ENCODE results near the gene PTGIS. TPM values are rescaled to one million over a fixed set of nuclear protein-coding genes. Genes with fewer than 3 reads are reported as not detected.

PTGIS gene
- total and polyA plus RNA-seq, 2 experiments from 2014 or later: 109 to 192 TPM

DNA sequence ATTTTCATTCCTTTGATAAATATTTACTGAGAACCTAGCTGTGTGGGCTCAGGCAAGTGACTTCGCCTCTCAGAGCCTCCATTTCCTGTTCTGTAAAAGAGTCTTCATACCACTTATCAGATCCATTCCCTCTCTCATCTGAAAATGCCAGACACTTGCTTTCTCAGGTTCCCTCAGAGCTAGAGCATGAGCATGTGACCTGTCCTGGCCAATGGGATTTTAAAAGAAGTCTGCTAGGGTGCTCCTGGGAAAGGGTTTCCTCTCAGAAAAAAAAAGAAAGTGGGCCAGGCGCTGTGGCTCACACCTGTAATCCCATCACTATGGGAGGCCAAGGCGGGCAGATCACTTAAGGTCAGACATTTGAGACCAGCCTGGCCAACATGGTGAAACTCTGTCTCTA is 90.7 kb downstream of the PTGIS start:
- Histone ChIP-seq H3K27me3 (replicated peaks; ENCODE audit: insufficient read depth) (peaks cover 57% of the 10 kb centered on the region), H3K79me2 (ENCODE audit: insufficient read depth) (no peaks in the 10 kb centered on the region), H3K9me3 (ENCODE audit: low read depth) (no peaks in the 10 kb centered on the region), H4K20me1 (ENCODE audit: insufficient read depth) (no peaks in the 10 kb centered on the region), H2AFZ (no peak overlapping the region), H3K4me3 (no peak overlapping the region), H3F3A (ENCODE audit: insufficient read depth) (no peaks in the 10 kb centered on the region), H3K4me2 (ENCODE audit: unreplicated experiment) (no peak overlapping the region), H3K9ac (no peak overlapping the region), H3K27ac (no peak overlapping the region), H3K4me1 (ENCODE audit: insufficient read depth) (no peaks in the 10 kb centered on the region), H3K36me3 (ENCODE audit: low read depth) (no peaks in the 10 kb centered on the region), H3K9me2 (ENCODE audit: insufficient read depth) (no peaks in the 10 kb centered on the region)
- DNase-seq: no peak
- TF ChIP-seq EZH2phosphoT487 (IDR thresholded peaks at IDR 0.05; ENCODE audit: insufficient read depth, low read depth) (no peak), EZH2 (IDR thresholded peaks at IDR 0.05; ENCODE audit: insufficient read depth, poor library complexity, severe bottlenecking) (no peak)
- 64 to 73% methylated on average over 3 of the region's 3 CpGs for WGBS, 2 experiments (ENCODE audit: low coverage in 1 of 2, low lambda C conversion rate in 2 of 2, missing lambda C conversion rate in 2 of 2)
- in situ Hi-C loops (cut with MboI): no loop called here

DNA sequence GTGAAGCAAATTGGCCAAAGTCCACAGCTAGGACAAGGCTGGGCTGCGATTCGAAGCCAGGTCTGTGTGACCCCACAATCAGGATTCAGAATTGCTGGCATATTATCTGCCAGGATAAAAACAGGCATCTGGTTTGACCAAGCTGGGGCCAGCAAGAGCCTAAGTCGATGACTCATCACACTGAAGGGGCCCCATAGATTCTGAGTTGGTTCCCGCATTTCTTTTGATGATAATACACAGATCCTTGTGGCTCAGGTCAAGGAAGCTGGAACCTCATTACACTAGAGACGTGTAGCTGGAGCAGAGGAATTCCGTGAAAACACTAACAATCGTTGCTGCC is 92.0 kb downstream of the PTGIS start:
- DNase-seq: no peak
- no peak overlapping the region for H3K4me2 ChIP-seq (ENCODE audit: unreplicated experiment)
- in situ Hi-C loops (cut with MboI): no loop called here
- H3K27me3 ChIP-seq (replicated peaks; ENCODE audit: insufficient read depth): peaks cover 64% of the 10 kb centered on the region
- no peak overlapping the region for H3K4me3 ChIP-seq
- H3K27ac ChIP-seq: no peak overlapping the region
- no peaks in the 10 kb centered on the region for H3K79me2 ChIP-seq (ENCODE audit: insufficient read depth)
- no peak overlapping the region for H2AFZ ChIP-seq
- H3F3A ChIP-seq (ENCODE audit: insufficient read depth): no peaks in the 10 kb centered on the region
- no peaks in the 10 kb centered on the region for H3K4me1 ChIP-seq (ENCODE audit: insufficient read depth)
- 59 to 70% methylated on average over 7 of the region's 7 CpGs for WGBS, 2 experiments (ENCODE audit: low coverage in 1 of 2, low lambda C conversion rate in 2 of 2, missing lambda C conversion rate in 2 of 2)
- no peaks in the 10 kb centered on the region for H4K20me1 ChIP-seq (ENCODE audit: insufficient read depth)
- H3K9me2 ChIP-seq (ENCODE audit: insufficient read depth): no peaks in the 10 kb centered on the region
- no peaks in the 10 kb centered on the region for H3K9me3 ChIP-seq (ENCODE audit: low read depth)
- no peaks in the 10 kb centered on the region for H3K36me3 ChIP-seq (ENCODE audit: low read depth)
- TF ChIP-seq EZH2phosphoT487 (IDR thresholded peaks at IDR 0.05; ENCODE audit: insufficient read depth, low read depth) (no peak), EZH2 (IDR thresholded peaks at IDR 0.05; ENCODE audit: insufficient read depth, poor library complexity, severe bottlenecking) (no peak)
- no peak overlapping the region for H3K9ac ChIP-seq

DNA sequence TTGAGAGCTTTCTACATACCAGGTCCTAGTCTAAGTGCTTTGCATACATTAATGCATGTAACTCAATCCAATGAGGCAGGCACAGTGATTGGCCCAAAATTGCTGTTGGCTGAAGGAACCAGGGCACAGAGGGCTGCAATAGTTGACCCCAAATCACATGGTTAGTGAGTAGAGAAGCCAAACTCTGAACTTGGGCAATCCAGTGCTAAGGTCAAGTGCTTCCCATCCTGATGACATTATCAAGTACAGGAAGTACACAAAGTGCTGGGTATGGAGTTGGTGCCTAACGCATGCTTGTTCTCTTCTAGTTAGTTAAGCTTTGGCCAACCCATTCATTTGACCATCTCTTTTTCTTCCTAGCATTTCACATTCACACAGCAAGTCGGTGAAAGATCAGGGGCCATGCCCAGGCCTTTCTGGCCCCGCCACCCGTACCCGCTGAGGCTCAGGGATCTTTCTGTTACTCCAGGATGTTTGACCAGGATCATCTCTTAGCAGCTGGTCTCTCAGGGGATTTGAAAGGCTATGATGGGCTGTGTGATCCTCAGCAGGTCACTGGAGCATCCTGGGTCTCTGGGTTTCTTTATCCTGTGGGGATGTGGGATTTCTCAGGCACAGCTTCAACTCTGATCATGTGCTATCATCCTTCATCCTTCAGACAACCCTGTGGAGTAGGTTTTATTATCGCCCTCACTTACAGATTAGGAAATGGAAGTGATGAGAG is 92.5 kb downstream of the PTGIS start:
- H3K4me1 ChIP-seq (ENCODE audit: insufficient read depth): no peaks in the 10 kb centered on the region

DNA sequence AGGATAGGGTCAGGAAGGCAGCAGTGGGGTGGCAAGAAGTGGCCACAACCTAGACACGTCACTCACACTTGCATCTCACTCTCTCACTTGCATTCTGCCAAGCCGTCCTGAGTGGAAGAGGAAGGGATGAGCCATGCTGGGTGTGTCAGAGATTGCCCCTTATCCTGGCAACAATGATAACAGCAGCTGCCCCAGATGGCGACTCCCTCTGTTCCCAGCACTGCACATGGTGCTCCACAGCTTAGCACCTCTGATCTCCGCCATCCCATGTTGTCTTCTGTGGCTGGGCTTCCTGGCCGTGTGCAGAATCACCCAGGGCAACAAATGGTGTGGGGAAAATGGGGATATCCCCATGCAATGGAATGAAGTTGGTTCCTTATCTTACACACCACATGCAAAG is 96.5 kb downstream of the PTGIS start:
- Histone ChIP-seq H3K9me2 (ENCODE audit: insufficient read depth) (no peaks in the 10 kb centered on the region), H2AFZ (no peak overlapping the region), H3K9ac (no peak overlapping the region), H3K27me3 (replicated peaks; ENCODE audit: insufficient read depth) (peaks cover 68% of the 10 kb centered on the region), H4K20me1 (ENCODE audit: insufficient read depth) (no peaks in the 10 kb centered on the region), H3K36me3 (ENCODE audit: low read depth) (no peaks in the 10 kb centered on the region), H3K4me1 (ENCODE audit: insufficient read depth) (no peaks in the 10 kb centered on the region), H3K4me3 (no peak overlapping the region), H3K4me2 (ENCODE audit: unreplicated experiment) (no peak overlapping the region), H3K79me2 (ENCODE audit: insufficient read depth) (no peaks in the 10 kb centered on the region), H3K27ac (no peak overlapping the region), H3K9me3 (ENCODE audit: low read depth) (no peaks in the 10 kb centered on the region), H3F3A (ENCODE audit: insufficient read depth) (no peaks in the 10 kb centered on the region)
- 34 to 43% methylated on average over 5 of the region's 5 CpGs for WGBS, 2 experiments (ENCODE audit: low coverage in 1 of 2, low lambda C conversion rate in 2 of 2, missing lambda C conversion rate in 2 of 2)
- in situ Hi-C loops (cut with MboI): no loop called here
- no peak for TF ChIP-seq EZH2 (IDR thresholded peaks at IDR 0.05; ENCODE audit: insufficient read depth, poor library complexity, severe bottlenecking)
- TF ChIP-seq EZH2phosphoT487 (IDR thresholded peaks at IDR 0.05; ENCODE audit: insufficient read depth, low read depth): no peak
- no peak for DNase-seq

More for the DNA sequence above, 92.5 kb downstream of the PTGIS start:
- no peaks in the 10 kb centered on the region for H3K9me2 ChIP-seq (ENCODE audit: insufficient read depth)
- H3K9me3 ChIP-seq (ENCODE audit: low read depth): no peaks in the 10 kb centered on the region
- TF ChIP-seq EZH2phosphoT487 (IDR thresholded peaks at IDR 0.05; ENCODE audit: insufficient read depth, low read depth): no peak
- TF ChIP-seq EZH2 (IDR thresholded peaks at IDR 0.05; ENCODE audit: insufficient read depth, poor library complexity, severe bottlenecking): no peak
- H3K4me2 ChIP-seq (ENCODE audit: unreplicated experiment): no peak overlapping the region
- no peak for DNase-seq
- no peaks in the 10 kb centered on the region for H3K36me3 ChIP-seq (ENCODE audit: low read depth)
- no peaks in the 10 kb centered on the region for H4K20me1 ChIP-seq (ENCODE audit: insufficient read depth)
- no peak overlapping the region for H3K9ac ChIP-seq
- H3K27me3 ChIP-seq (replicated peaks; ENCODE audit: insufficient read depth): peaks cover 68% of the 10 kb centered on the region
- WGBS, 2 experiments (ENCODE audit: low coverage in 1 of 2, low lambda C conversion rate in 2 of 2, missing lambda C conversion rate in 2 of 2): 57 to 59% methylated on average over 6 of the region's 6 CpGs
- no peak overlapping the region for H3K27ac ChIP-seq
- H3K4me3 ChIP-seq: no peak overlapping the region
- no peaks in the 10 kb centered on the region for H3F3A ChIP-seq (ENCODE audit: insufficient read depth)
- no peak overlapping the region for H2AFZ ChIP-seq
- H3K79me2 ChIP-seq (ENCODE audit: insufficient read depth): no peaks in the 10 kb centered on the region
- in situ Hi-C loops (cut with MboI): no loop called here
